Measurements from ENCODE around the gene ATP6V1E1. TPM values are rescaled to one million over a fixed set of nuclear protein-coding genes. Genes with fewer than 3 reads are reported as not detected.

ATP6V1E1 gene
- total and polyA plus RNA-seq, 9 of the 15 experiments (the other 6 are each of a cell fraction or from before 2014, with no cell fraction given) = 122 to 249 (median 179) TPM

GRCh38 chr22:17638182-17638431 is 9.6 kb upstream of the ATP6V1E1 start (continued):
- TF ChIP-seq REST (IDR thresholded peaks at IDR 0.05; ENCODE audit: borderline replicate concordance) (0 out of 2 replicates have a peak, but pooled peaks have one; percentile 1), REST (CRISPR knock-in tag; IDR thresholded peaks at IDR 0.05; ENCODE audit: low read depth) (no peak), RBM39 (optimal IDR thresholded peaks at IDR 0.05; ENCODE audit: low read depth, low read length) (peak; percentile 90), DPF2 (IDR thresholded peaks at IDR 0.05) (no peak), KDM4B (IDR thresholded peaks at IDR 0.05; ENCODE audit: borderline replicate concordance in 2 of 2, low read depth in 1 of 2) (no peak), THRB (CRISPR knock-in tag; conservative IDR thresholded peaks at IDR 0.05) (0 out of 2 replicates have a peak, but pooled peaks have one; percentile 72), SMAD4 (CRISPR knock-in tag; conservative IDR thresholded peaks at IDR 0.05) (no peak), PHB (CRISPR knock-in tag; IDR thresholded peaks at IDR 0.05) (peak; percentile 37; the same call in 1 of the 2 replicates), KAT7 (CRISPR knock-in tag; IDR thresholded peaks at IDR 0.05; ENCODE audit: borderline replicate concordance) (peak; percentile 69; the same call in 1 of the 2 replicates), RERE (CRISPR knock-in tag; IDR thresholded peaks at IDR 0.05; ENCODE audit: borderline replicate concordance) (no peak; the same call in 1 of the 2 replicates), GABPB2 (CRISPR knock-in tag; conservative IDR thresholded peaks at IDR 0.05) (0 out of 2 replicates have a peak, but pooled peaks have one; percentile 8)
